Esophagus muscularis mucosa (tissue), 4 donors: Measurements from ENCODE around the gene KRTAP5-3. TPM values are rescaled to one million over a fixed set of nuclear protein-coding genes. Genes with fewer than 3 reads are reported as not detected.

Source experiments
- DNase-seq: peaks from one replicate; pipeline ENCODE4 v3.0.0-alpha.2; 2017; ENCODE audit errors: extremely low spot score
- H3K27ac ChIP-seq, 4 donors: fragments of 200-600 bp; sonication (generic); replicated peaks in 1 of 4; 1 replicate in 3 of 4; 2 replicates in 1 of 4; pipeline ENCODE4 v1.5.1; 2016 to 2019; ENCODE audit warnings: mild to moderate bottlenecking in 1 of 4
- H3K27me3 ChIP-seq, 4 donors: fragments of 200-600 bp; sonication (generic); one replicate each; pipeline versions ENCODE4 v1.5.1 to v1.6.0; 2016 to 2019
- H3K36me3 ChIP-seq, 4 donors: fragments of 200-600 bp; sonication (generic); one replicate each; pipeline ENCODE4 v1.5.1; 2016 to 2019
- H3K4me1 ChIP-seq, 4 donors: fragments of 200-600 bp; sonication (generic); one replicate each; pipeline ENCODE4 v1.5.1; 2016 to 2019
- H3K4me3 ChIP-seq, 4 donors: fragments of 200-600 bp; sonication (generic); 1 replicate in 2 of 4; 2 replicates in 2 of 4; pipeline ENCODE4 v1.5.1; 2016 to 2019; ENCODE audit warnings: mild to moderate bottlenecking in 4 of 4, moderate library complexity in 1 of 4
- H3K9me3 ChIP-seq, 4 donors: fragments of 200-600 bp; sonication (generic); 1 replicate in 3 of 4; 2 replicates in 1 of 4; pipeline ENCODE4 v1.5.1; 2016 to 2019
- EP300 ChIP-seq: sonication (generic); formaldehyde crosslinking; IDR thresholded peaks from one replicate; pipeline ENCODE4 v1.6.1; 2017; ENCODE audit warnings: antibody characterized with exemption
- POLR2A ChIP-seq: fragments of 450-650 bp; IDR thresholded peaks from one replicate; pipeline ENCODE4 v1.6.1; 2017; ENCODE audit warnings: antibody characterized with exemption, moderate library complexity, mild to moderate bottlenecking, low read depth
- POLR2AphosphoS5 ChIP-seq, 2 donors: sonication (generic); formaldehyde crosslinking; IDR thresholded peaks; one replicate each; pipeline ENCODE4 v1.6.1; 2017; ENCODE audit warnings: antibody characterized with exemption in 2 of 2
- WGBS: methylation state at CpG from one replicate; pipeline ENCODE4 v1.1.5; 2018; 5-methylcytosine and 5-hydroxymethylcytosine counted together
- intact Hi-C: fragments of 100-400 bp; cut with DNase I; formaldehyde crosslinking; loops from one replicate; pipeline ENCODE4 v1.15.1; 2023
- total RNA-seq, 4 donors: library from RNA; depleted of rRNA; stranded (reverse); fragments of >200 nt; gene quantifications; one replicate each; pipeline versions ENCODE4 v1.1.0 to v1.2.1, GENCODE V29; 2016
- TF ChIP-seq, protein P1 (sequence below), 3 experiments: fragments of 200-600 bp in 2 of 3; fragments of 450-650 bp in 1 of 3; sonication (generic) in 2 of 3; IDR thresholded peaks; one replicate each; pipeline ENCODE4 v1.5.1; 2017 to 2019; ENCODE audit warnings: antibody characterized with exemption in 3 of 3, mild to moderate bottlenecking in 2 of 3, moderate library complexity in 1 of 3

The KRTAP5-3 gene
- total RNA-seq, 4 donors from 2014 or later: not detected

DNA sequence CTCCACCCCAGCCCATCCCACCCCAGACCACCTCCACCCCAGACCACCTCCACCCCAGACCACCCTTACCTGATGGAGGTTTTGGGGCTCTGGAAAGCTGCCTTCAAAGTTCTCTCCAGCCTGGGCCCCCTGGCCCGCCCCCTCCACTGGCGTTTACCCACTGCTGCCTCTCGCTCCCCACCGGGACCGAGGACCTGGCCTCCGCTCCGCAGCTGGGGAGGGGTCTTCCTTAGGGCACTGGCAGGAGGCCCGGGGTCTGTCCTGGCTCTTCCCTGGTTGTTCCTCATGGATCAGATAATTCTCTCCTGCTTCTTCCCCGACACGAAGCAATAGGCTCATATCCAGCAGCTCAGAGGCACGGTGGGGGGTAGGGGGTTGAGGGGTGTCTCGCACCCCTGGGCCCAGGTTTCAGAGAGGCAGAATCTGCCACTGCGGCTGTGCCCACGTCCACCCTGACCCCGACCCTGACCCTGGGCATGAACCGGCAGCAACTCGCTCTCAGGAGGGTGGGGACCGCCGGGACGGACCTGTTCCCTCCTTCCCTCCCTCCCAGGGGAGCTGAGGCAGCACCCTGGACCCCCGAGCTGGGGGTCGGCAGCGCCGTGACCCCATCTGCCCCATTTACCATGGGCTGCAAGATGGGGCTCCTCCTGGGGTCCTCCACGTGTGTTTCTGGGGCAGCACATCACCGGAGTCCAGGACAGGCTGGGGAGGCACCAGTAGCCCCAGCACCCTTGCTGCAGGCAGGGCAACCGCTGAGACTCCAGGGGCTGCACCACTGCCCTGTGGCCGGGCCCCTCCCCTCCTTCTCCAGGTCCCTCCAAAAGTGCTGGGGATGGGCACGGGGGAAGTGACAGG is 34.3 kb upstream of the KRTAP5-3 start:
- peaks cover 0 to 49% (median 3%) of the 10 kb centered on the region in 4 donors for H3K27me3 ChIP-seq
- 80% methylated on average over 20 of the region's 29 CpGs for WGBS
- intact Hi-C loops: no loop called here
- peaks cover 5 to 7% (median 5%) of the 10 kb centered on the region in 4 donors for H3K4me1 ChIP-seq
- TF ChIP-seq POLR2AphosphoS5 (IDR thresholded peaks at IDR 0.05) (no peak), EP300 (no peak), POLR2A (no peak)
- TF ChIP-seq, protein P1, sequence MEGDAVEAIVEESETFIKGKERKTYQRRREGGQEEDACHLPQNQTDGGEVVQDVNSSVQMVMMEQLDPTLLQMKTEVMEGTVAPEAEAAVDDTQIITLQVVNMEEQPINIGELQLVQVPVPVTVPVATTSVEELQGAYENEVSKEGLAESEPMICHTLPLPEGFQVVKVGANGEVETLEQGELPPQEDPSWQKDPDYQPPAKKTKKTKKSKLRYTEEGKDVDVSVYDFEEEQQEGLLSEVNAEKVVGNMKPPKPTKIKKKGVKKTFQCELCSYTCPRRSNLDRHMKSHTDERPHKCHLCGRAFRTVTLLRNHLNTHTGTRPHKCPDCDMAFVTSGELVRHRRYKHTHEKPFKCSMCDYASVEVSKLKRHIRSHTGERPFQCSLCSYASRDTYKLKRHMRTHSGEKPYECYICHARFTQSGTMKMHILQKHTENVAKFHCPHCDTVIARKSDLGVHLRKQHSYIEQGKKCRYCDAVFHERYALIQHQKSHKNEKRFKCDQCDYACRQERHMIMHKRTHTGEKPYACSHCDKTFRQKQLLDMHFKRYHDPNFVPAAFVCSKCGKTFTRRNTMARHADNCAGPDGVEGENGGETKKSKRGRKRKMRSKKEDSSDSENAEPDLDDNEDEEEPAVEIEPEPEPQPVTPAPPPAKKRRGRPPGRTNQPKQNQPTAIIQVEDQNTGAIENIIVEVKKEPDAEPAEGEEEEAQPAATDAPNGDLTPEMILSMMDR (IDR thresholded peaks at IDR 0.05): no peak
- no peak overlapping the region for H3K27ac ChIP-seq
- no peaks in the 10 kb centered on the region for H3K9me3 ChIP-seq
- no peaks in the 10 kb centered on the region for H3K36me3 ChIP-seq
- no peak overlapping the region for H3K4me3 ChIP-seq
- DNase-seq: no peak

- Histone ChIP-seq H3K27me3 (peaks cover 0 to 49% (median 3%) of the 10 kb centered on the region in 4 donors), H3K9me3 (no peaks in the 10 kb centered on the region), H3K36me3 (no peaks in the 10 kb centered on the region), H3K4me3 (no peak overlapping the region), H3K4me1 (peaks cover 5 to 7% (median 5%) of the 10 kb centered on the region in 4 donors), H3K27ac (no peak overlapping the region)
- TF ChIP-seq POLR2AphosphoS5 (IDR thresholded peaks at IDR 0.05) (no peak), POLR2A (no peak), EP300 (no peak)
- TF ChIP-seq, protein P1 (IDR thresholded peaks at IDR 0.05): no peak
- no peak for DNase-seq
- WGBS: 89% methylated on average over 7 of the region's 15 CpGs
- intact Hi-C loops: no loop called here
Measured at GRCh38 chr11:1641096-1641495, 32.8 kb upstream of the KRTAP5-3 start.

DNA sequence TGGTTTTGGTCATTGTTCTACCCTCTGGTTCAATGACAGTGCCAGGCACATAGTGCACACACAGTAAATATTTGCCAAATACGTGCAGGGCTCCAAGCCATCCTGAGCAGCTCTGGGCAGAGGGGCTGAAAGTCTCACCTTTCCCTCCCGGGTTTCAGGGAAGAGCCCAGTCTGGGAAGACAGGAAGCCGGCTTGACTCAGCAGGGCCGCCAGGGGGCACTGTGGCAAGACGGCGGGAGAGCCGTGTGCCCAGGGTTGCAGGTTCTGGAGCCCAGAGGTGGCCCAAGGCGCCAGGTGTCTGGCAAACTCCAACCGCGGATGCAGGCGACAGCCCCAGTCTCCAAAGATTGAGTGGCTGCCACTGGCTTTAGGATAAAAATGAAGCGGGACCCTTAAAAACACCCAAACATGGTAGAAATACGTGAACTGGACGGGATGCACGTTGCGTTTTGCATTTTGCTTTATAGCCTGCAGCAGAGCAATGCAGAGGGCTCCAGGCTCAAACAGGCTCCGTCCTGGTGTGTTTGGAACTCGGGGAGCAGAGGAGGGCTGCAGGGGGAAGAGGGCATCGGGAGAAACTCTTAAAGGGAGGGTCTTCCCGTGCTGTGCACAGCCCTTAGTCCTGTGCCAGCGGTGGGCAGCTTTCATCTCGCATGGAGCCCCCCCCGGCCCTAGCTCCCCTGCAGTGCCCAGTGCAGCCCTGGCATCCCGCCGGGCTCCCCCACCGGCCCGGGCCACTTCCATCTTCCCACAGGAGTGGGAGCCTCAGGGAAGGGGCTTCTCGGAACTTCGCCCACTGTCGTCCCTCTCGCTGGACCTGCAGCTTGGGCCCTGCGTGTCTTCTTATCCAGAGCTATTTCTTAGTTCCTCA is 32.0 kb upstream of the KRTAP5-3 start:
- intact Hi-C loops: no loop called here
- Histone ChIP-seq H3K4me1 (peaks cover 5 to 7% (median 5%) of the 10 kb centered on the region in 4 donors), H3K36me3 (no peaks in the 10 kb centered on the region), H3K9me3 (no peaks in the 10 kb centered on the region), H3K27ac (no peak overlapping the region), H3K27me3 (peaks cover 0 to 54% (median 3%) of the 10 kb centered on the region in 4 donors), H3K4me3 (no peak overlapping the region)
- no peak for DNase-seq
- 57% methylated on average over 32 of the region's 32 CpGs for WGBS
- TF ChIP-seq POLR2AphosphoS5 (IDR thresholded peaks at IDR 0.05): no peak
- TF ChIP-seq, protein P1 (IDR thresholded peaks at IDR 0.05): peak; percentile 28 to 82 (median 57)

DNA sequence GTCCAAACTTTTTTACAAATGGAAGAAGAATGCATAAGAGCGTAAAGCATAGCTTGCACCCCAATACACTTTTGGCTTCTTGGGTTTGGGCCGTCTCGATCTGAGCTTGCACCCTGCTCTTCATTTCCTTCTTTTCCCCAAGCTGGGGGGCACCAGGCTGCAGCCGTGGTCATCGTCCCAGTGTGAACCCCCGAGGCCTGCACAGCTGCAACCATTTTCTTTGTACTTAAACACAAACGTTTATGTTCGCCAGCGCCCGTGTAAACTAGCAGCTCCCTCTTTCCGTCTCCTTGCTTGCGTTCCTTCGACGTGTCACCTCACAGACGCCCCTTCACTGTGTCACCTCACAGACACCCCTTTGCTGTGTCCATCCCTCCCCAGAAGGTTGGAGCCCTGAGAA is 31.4 kb upstream of the KRTAP5-3 start:
- H3K4me3 ChIP-seq: no peak overlapping the region
- intact Hi-C loops: no loop called here
- no peaks in the 10 kb centered on the region for H3K36me3 ChIP-seq
- H3K27me3 ChIP-seq: peaks cover 0 to 57% (median 3%) of the 10 kb centered on the region in 4 donors
- TF ChIP-seq EP300: no peak
- TF ChIP-seq, protein P1 (IDR thresholded peaks at IDR 0.05): no peak
- TF ChIP-seq POLR2A: no peak
- TF ChIP-seq POLR2AphosphoS5 (IDR thresholded peaks at IDR 0.05): no peak
- WGBS: 48% methylated on average over 15 of the region's 15 CpGs
- DNase-seq: no peak
- peaks cover 5 to 7% (median 5%) of the 10 kb centered on the region in 4 donors for H3K4me1 ChIP-seq
- H3K9me3 ChIP-seq: no peaks in the 10 kb centered on the region
- H3K27ac ChIP-seq: no peak overlapping the region
